OCI-LY1 (cell line): Measurements from ENCODE around the gene ADGRG3.

Source experiments
- EZH2 ChIP-seq: fragments of 200-600 bp; sonication (generic), shearing (Covaris generic); IDR thresholded peaks from 2 replicates; pipeline ENCODE4 v1.8.0; 2017; ENCODE audit warnings: borderline replicate concordance, mixed run types, mild to moderate bottlenecking, antibody characterized with exemption, low read length, moderate library complexity, mixed read lengths
- TF ChIP-seq, protein P1 (sequence below): fragments of 200-600 bp; sonication (generic), shearing (Covaris generic); IDR thresholded peaks from 2 replicates; pipeline ENCODE4 v1.5.1; 2017; ENCODE audit warnings: mild to moderate bottlenecking, antibody characterized with exemption, low read length, moderate library complexity, mixed read lengths

DNA sequence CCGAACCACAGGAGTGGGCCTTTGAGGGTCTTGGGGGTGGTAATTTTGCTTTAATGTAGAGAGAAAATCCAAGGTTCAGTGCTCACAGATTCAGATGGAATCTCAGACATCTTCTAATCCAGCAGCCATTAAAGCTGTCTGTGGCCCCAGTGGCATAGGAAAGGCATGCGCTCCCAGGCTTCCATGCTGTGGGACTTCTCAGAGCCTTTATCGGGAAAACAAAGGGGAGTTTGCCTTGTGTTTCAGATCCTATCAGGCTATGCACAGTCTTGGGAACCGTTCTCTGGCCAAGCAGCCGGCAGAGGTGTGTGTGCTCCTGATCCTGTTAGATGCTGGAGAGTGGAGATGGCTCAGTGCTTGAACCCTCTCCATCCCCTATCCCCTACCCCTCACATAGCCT, 31.9 kb upstream of the ADGRG3 start:
- TF ChIP-seq, protein P1, sequence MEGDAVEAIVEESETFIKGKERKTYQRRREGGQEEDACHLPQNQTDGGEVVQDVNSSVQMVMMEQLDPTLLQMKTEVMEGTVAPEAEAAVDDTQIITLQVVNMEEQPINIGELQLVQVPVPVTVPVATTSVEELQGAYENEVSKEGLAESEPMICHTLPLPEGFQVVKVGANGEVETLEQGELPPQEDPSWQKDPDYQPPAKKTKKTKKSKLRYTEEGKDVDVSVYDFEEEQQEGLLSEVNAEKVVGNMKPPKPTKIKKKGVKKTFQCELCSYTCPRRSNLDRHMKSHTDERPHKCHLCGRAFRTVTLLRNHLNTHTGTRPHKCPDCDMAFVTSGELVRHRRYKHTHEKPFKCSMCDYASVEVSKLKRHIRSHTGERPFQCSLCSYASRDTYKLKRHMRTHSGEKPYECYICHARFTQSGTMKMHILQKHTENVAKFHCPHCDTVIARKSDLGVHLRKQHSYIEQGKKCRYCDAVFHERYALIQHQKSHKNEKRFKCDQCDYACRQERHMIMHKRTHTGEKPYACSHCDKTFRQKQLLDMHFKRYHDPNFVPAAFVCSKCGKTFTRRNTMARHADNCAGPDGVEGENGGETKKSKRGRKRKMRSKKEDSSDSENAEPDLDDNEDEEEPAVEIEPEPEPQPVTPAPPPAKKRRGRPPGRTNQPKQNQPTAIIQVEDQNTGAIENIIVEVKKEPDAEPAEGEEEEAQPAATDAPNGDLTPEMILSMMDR = no peak
- no peak for TF ChIP-seq EZH2
